SK-N-SH (cell line): ENCODE results near the gene TUBA3C. TPM values are rescaled to one million over a fixed set of nuclear protein-coding genes. Genes with fewer than 3 reads are reported as not detected.

Experiments
- CTCF ChIA-PET: fragments of 300-600, 350-600 bp; formaldehyde crosslinking; extraction: SDS; loops from one replicate; lab custom pipeline; 2021; lab: Yijun Ruan, JAX
- POLR2A ChIA-PET: fragments of 350-600 bp; sonication (Branson Sonifier 250); formaldehyde crosslinking; extraction: SDS; loops from one replicate; lab custom pipeline; 2020; ENCODE audit warnings: antibody characterized with exemption, inconsistent platforms; lab: Yijun Ruan, JAX
- DNase-seq: peaks from one replicate; pipeline ENCODE4 v3.0.0; 2012
- H2AFZ ChIP-seq: fragments of 200-600 bp; sonication (generic); 2 replicates; pipeline ENCODE4 v1.8.1; 2016; ENCODE audit warnings: antibody characterized with exemption, mild to moderate bottlenecking, low read depth
- H3F3A ChIP-seq: fragments of 200-600 bp; sonication (generic); replicated peaks from 2 replicates; pipeline ENCODE3; 2016; ENCODE audit warnings: antibody characterized with exemption, mild to moderate bottlenecking; ENCODE audit not compliant: insufficient read depth
- H3K27ac ChIP-seq, 2 experiments: fragments of 200-500 bp in 1 of 2; fragments of 200-600 bp in 1 of 2; sonication (Bioruptor generic) in 1 of 2; sonication (generic), shearing (Covaris generic) in 1 of 2; 2 replicates each; pipeline versions ENCODE4 v1.5.1 to v1.6.1; 2014 to 2016; ENCODE audit warnings: low read depth in 2 of 2, inconsistent platforms in 1 of 2, low read length in 1 of 2, mild to moderate bottlenecking in 1 of 2, mixed read lengths in 1 of 2
- H3K27me3 ChIP-seq: fragments of 200-600 bp; sonication (generic), shearing (Covaris generic); 2 replicates; pipeline ENCODE4 v1.6.1; 2016; ENCODE audit warnings: mixed run types; ENCODE audit not compliant: insufficient read depth
- H3K36me3 ChIP-seq, 2 experiments: fragments of 200-500 bp in 1 of 2; fragments of 200-600 bp in 1 of 2; sonication (Bioruptor generic) in 1 of 2; sonication (generic) in 1 of 2; replicated peaks in 1 of 2; 2 replicates each; pipeline versions ENCODE3 to v1.5.1; 2014 to 2016; ENCODE audit warnings: low read length in 1 of 2, mild to moderate bottlenecking in 1 of 2; ENCODE audit not compliant: insufficient read depth in 2 of 2, control insufficient read depth in 1 of 2
- H3K4me1 ChIP-seq, 2 experiments: fragments of 200-500 bp in 1 of 2; fragments of 200-600 bp in 1 of 2; sonication (Bioruptor generic) in 1 of 2; sonication (generic), shearing (Covaris generic) in 1 of 2; 2 replicates each; pipeline versions ENCODE4 v1.5.1 to v1.6.1; 2014 to 2016; ENCODE audit warnings: low read depth in 1 of 2, low read length in 1 of 2, mixed run types in 1 of 2; ENCODE audit not compliant: insufficient read depth in 2 of 2, control insufficient read depth in 1 of 2
- H3K4me2 ChIP-seq: fragments of 200-600 bp; sonication (generic), shearing (Covaris generic); 2 replicates; pipeline ENCODE4 v1.6.1; 2017; ENCODE audit warnings: mixed run types
- H3K4me3 ChIP-seq, 2 experiments: fragments of 200-500 bp in 1 of 2; fragments of 200-600 bp in 1 of 2; sonication (Bioruptor generic) in 1 of 2; sonication (generic), shearing (Covaris generic) in 1 of 2; 2 replicates each; pipeline versions ENCODE4 v1.5.1 to v1.8.1; 2014 to 2016; ENCODE audit warnings: low read depth in 2 of 2, inconsistent platforms in 1 of 2, low read length in 1 of 2, mild to moderate bottlenecking in 1 of 2, mixed read lengths in 1 of 2, moderate library complexity in 1 of 2
- H3K79me2 ChIP-seq: fragments of 200-600 bp; sonication (generic); 2 replicates; pipeline ENCODE4 v1.8.1; 2017; ENCODE audit warnings: mild to moderate bottlenecking; ENCODE audit not compliant: insufficient read depth
- H3K9ac ChIP-seq: fragments of 200-600 bp; sonication (generic); 2 replicates; pipeline ENCODE4 v1.6.1; 2017; ENCODE audit warnings: mixed run types
- H3K9me2 ChIP-seq: fragments of 200-600 bp; sonication (generic); 2 replicates; pipeline ENCODE4 v1.6.1; 2017; ENCODE audit warnings: mixed run types
- H3K9me3 ChIP-seq: fragments of 200-600 bp; sonication (generic); 2 replicates; pipeline ENCODE4 v1.6.1; 2017; ENCODE audit warnings: mixed run types, mild to moderate bottlenecking, moderate library complexity
- H4K20me1 ChIP-seq: fragments of 200-600 bp; sonication (generic); 2 replicates; pipeline ENCODE4 v1.6.1; 2017; ENCODE audit warnings: mild to moderate bottlenecking, mixed run types; ENCODE audit not compliant: insufficient read depth
- ELF1 ChIP-seq: IDR thresholded peaks from 2 replicates; pipeline ENCODE4 v1.4.0; 2012
- EZH2phosphoT487 ChIP-seq: fragments of 200-600 bp; sonication (generic); IDR thresholded peaks from 2 replicates; pipeline ENCODE4 v1.6.1; 2017; ENCODE audit warnings: low read depth, mixed run types, mild to moderate bottlenecking, antibody characterized with exemption, moderate library complexity, borderline replicate concordance
- MAX ChIP-seq: IDR thresholded peaks from 2 replicates; pipeline ENCODE4 v1.4.0; 2012; ENCODE audit warnings: low read depth
- MEF2A ChIP-seq: IDR thresholded peaks from 2 replicates; pipeline ENCODE4 v1.4.0; 2012; ENCODE audit warnings: low read depth, borderline replicate concordance
- NRF1 ChIP-seq: IDR thresholded peaks from 2 replicates; pipeline ENCODE4 v1.6.1; 2012; ENCODE audit warnings: low read depth, mild to moderate bottlenecking, low read length
- RXRA ChIP-seq: IDR thresholded peaks from 2 replicates; pipeline ENCODE4 v1.4.0; 2012; ENCODE audit warnings: low read depth, mild to moderate bottlenecking, borderline replicate concordance
- SIN3A ChIP-seq: IDR thresholded peaks from 2 replicates; pipeline ENCODE4 v1.6.1; 2012; ENCODE audit warnings: low read depth, mild to moderate bottlenecking, low read length, moderate library complexity, borderline replicate concordance
- USF1 ChIP-seq: IDR thresholded peaks from 2 replicates; pipeline ENCODE4 v1.4.0; 2012; ENCODE audit warnings: low read depth, borderline replicate concordance
- ZBTB33 ChIP-seq: IDR thresholded peaks from 2 replicates; pipeline ENCODE4 v1.4.0; 2012; ENCODE audit warnings: low read depth, borderline replicate concordance
- polyA plus RNA-seq, 3 experiments: library from polyadenylated mRNA; depleted of rRNA; stranded (reverse); fragments of >200 nt; gene quantifications; 2 replicates each; pipeline ENCODE4 v1.2.3, GENCODE V29; 2012
- small RNA-seq, 7 experiments: library from RNA; depleted of rRNA; stranded (forward); fragments of <200 nt; gene quantifications; one replicate each; pipeline ENCODE3, GENCODE V24; 2012
- TF ChIP-seq, protein P1 (sequence below): fragments of 150-350 bp; IDR thresholded peaks from 2 replicates; pipeline ENCODE4 v1.6.1; 2016; ENCODE audit warnings: mild to moderate bottlenecking, low read depth, low read length
- TF ChIP-seq, protein P2 (sequence below): fragments of 150-350 bp; IDR thresholded peaks from 2 replicates; pipeline ENCODE4 v1.6.1; 2017; ENCODE audit warnings: antibody characterized with exemption, low read length, low read depth, borderline replicate concordance

TUBA3C gene
- polyA plus RNA-seq, 1 of the 3 experiments (the other 2 are of a cell fraction), result 0.05 TPM

DNA sequence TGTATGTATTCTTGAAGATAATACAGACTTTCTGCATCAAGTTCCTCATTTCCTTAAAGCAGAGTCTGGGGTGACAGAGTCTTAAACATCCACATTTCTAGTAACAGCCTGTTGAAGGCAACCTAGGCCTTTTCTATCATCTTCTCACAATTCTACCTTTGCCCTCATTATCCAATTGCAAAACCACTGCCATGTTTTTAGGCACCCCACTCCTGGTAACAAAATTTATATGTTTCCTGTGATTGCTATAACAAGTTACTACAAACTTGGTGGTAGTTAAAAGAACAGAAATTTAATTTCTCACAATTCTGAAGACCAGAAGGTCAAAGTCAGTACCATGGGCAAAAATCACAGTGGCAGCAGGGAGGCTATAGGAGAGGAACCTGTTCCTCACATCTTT lies 33.1 kb downstream of the TUBA3C start:
- H2AFZ ChIP-seq, result no peak overlapping the region
- H3K9me3 ChIP-seq, result no peaks in the 10 kb centered on the region
- POLR2A ChIA-PET, result no interaction called here
- no peak for DNase-seq
- no peak overlapping the region for H3K4me2 ChIP-seq
- no peaks in the 10 kb centered on the region for H4K20me1 ChIP-seq
- no peak overlapping the region for H3K9ac ChIP-seq
- no peaks in the 10 kb centered on the region for H3K4me1 ChIP-seq
- CTCF ChIA-PET, result no interaction called here
- TF ChIP-seq EZH2phosphoT487 (no peak), ZBTB33 (no peak), USF1 (no peak), ELF1 (no peak), MEF2A (no peak), SIN3A (no peak), RXRA (no peak), MAX (no peak), NRF1 (no peak)
- TF ChIP-seq, protein P1, sequence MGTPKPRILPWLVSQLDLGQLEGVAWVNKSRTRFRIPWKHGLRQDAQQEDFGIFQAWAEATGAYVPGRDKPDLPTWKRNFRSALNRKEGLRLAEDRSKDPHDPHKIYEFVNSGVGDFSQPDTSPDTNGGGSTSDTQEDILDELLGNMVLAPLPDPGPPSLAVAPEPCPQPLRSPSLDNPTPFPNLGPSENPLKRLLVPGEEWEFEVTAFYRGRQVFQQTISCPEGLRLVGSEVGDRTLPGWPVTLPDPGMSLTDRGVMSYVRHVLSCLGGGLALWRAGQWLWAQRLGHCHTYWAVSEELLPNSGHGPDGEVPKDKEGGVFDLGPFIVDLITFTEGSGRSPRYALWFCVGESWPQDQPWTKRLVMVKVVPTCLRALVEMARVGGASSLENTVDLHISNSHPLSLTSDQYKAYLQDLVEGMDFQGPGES, result no peak
- TF ChIP-seq, protein P2, sequence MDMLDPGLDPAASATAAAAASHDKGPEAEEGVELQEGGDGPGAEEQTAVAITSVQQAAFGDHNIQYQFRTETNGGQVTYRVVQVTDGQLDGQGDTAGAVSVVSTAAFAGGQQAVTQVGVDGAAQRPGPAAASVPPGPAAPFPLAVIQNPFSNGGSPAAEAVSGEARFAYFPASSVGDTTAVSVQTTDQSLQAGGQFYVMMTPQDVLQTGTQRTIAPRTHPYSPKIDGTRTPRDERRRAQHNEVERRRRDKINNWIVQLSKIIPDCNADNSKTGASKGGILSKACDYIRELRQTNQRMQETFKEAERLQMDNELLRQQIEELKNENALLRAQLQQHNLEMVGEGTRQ, result no peak
- H3K27ac ChIP-seq, result no peak overlapping the region
- no peaks in the 10 kb centered on the region for H3K27me3 ChIP-seq
- H3K4me3 ChIP-seq, result no peak overlapping the region
- no peaks in the 10 kb centered on the region for H3F3A ChIP-seq
- no peaks in the 10 kb centered on the region for H3K36me3 ChIP-seq
- H3K9me2 ChIP-seq, result no peaks in the 10 kb centered on the region
- H3K79me2 ChIP-seq, result no peaks in the 10 kb centered on the region

Small RNAs within 50 kb of the gene (small RNA-seq; reads per million reads assigned to genes)
- 0 reads per million in 7 experiments for gene AL139327.4
